Psoas muscle (tissue), 8 donors: Measurements from ENCODE around the gene USP10. TPM values are rescaled to one million over a fixed set of nuclear protein-coding genes. Genes with fewer than 3 reads are reported as not detected.

Experiments used
- ATAC-seq, 4 donors: fragments of 200-7000 bp; cut with Tn5 transposase; one replicate each; pipeline ENCODE4 v1.9.1; 2020; ENCODE audit warnings: moderate library complexity in 3 of 4, mild to moderate bottlenecking in 2 of 4
- DNase-seq, 2 donors: peaks; one replicate each; pipeline ENCODE4 v3.0.0-alpha.2; 2020
- H3K27ac ChIP-seq: fragments of 200-600 bp; one replicate; pipeline ENCODE4 v1.8.0; 2022
- H3K27me3 ChIP-seq, 3 donors: fragments of 200-600 bp in 1 of 3; one replicate each; pipeline versions ENCODE4 v1.6.1 to v1.8.0; 2013 to 2022; ENCODE audit warnings: low read length in 2 of 3, mild to moderate bottlenecking in 2 of 3, moderate library complexity in 1 of 3; ENCODE audit not compliant: insufficient read depth in 3 of 3
- H3K36me3 ChIP-seq, 2 donors: fragments of 200-600 bp in 1 of 2; one replicate each; pipeline versions ENCODE4 v1.6.1 to v1.8.0; 2013 to 2022; ENCODE audit warnings: low read depth in 1 of 2, mild to moderate bottlenecking in 1 of 2, moderate library complexity in 1 of 2; ENCODE audit not compliant: insufficient read depth in 1 of 2
- H3K4me1 ChIP-seq: fragments of 200-600 bp; one replicate; pipeline ENCODE4 v1.8.0; 2022
- H3K4me3 ChIP-seq: fragments of 200-600 bp; one replicate; pipeline ENCODE4 v1.8.0; 2022; ENCODE audit warnings: mild to moderate bottlenecking
- H3K9me3 ChIP-seq: fragments of 200-600 bp; one replicate; pipeline ENCODE4 v1.8.0; 2022
- WGBS, 3 donors: extraction: QIAGEN DNeasy Blood & Tissue Kit; methylation state at CpG; one replicate each; pipeline versions ENCODE4 v1.1.6 to v1.1.7; 2013; 5-methylcytosine and 5-hydroxymethylcytosine counted together
- intact Hi-C, 2 donors: fragments of 100-400 bp; cut with DNase I; formaldehyde crosslinking; loops; one replicate each; pipeline versions ENCODE4 v1.11.0 to v1.14.2; 2022
- polyA plus RNA-seq, 3 donors: library from polyadenylated mRNA; stranded (reverse); fragments of 200-250 nt; gene quantifications; one replicate each; pipeline ENCODE4 v1.2.3, GENCODE V29; 2013
- total RNA-seq, 4 donors: library from RNA; stranded (reverse); fragmentation: NEBNext Ultra II Directional in 2 of 4; extraction: Animal tissue kit (Norgen Biotek cat#: 25700) in 2 of 4; gene quantifications; one replicate each; pipeline versions ENCODE4 v1.2.1 to v1.2.4, GENCODE V29; 2021 to 2023
- TF ChIP-seq, protein P1 (sequence below): fragments of 200-600 bp; IDR thresholded peaks from one replicate; pipeline ENCODE4 v1.8.0; 2022; ENCODE audit warnings: antibody characterized with exemption
- donor health status: healthy with polysubstance abuse.
- donor health status: DM: no; HTN: no; CAD: no; lungs with moderate emphysema.
- donor health status: Bipolar disorder and iron deficiency.
- donor health status: healthy.
- donor health status: DM: yes; HTN: yes; CAD: no.
- donor health status: DM: no; HTN: no; CAD: no.
- donor health status: DM: no; HTN: no; CAD: no.
- donor health status: DM: yes; HTN: yes; CAD: no.

Gene USP10
- total and polyA plus RNA-seq, 7 donors: 33.9 to 93.0 (median 69.2) TPM

DNA sequence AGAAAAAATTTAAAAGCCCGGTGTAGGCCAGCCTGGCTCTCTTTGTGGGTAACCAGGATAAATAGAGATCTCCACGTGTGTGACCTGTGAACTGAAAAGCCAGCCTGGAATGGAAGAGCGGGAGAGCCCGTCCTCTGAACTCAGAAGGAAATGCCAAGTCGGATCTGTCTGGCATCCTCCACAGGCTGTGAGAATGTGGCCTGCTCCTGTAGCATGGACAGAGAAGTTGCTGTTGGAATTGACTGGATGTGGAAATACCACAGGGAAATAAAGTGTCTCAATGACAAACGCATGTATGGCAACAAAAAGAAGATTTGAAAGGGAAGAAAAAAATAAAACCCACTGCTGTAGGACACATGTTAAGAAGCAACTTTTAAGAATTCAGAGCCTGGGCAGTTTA, 44.8 kb upstream of the USP10 start:
- TF ChIP-seq, protein P1, sequence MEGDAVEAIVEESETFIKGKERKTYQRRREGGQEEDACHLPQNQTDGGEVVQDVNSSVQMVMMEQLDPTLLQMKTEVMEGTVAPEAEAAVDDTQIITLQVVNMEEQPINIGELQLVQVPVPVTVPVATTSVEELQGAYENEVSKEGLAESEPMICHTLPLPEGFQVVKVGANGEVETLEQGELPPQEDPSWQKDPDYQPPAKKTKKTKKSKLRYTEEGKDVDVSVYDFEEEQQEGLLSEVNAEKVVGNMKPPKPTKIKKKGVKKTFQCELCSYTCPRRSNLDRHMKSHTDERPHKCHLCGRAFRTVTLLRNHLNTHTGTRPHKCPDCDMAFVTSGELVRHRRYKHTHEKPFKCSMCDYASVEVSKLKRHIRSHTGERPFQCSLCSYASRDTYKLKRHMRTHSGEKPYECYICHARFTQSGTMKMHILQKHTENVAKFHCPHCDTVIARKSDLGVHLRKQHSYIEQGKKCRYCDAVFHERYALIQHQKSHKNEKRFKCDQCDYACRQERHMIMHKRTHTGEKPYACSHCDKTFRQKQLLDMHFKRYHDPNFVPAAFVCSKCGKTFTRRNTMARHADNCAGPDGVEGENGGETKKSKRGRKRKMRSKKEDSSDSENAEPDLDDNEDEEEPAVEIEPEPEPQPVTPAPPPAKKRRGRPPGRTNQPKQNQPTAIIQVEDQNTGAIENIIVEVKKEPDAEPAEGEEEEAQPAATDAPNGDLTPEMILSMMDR: no peak
- 45 to 63% (median 57%) methylated on average over 6 of the region's 6 CpGs for WGBS, 3 donors
- ATAC-seq: no peak

DNA sequence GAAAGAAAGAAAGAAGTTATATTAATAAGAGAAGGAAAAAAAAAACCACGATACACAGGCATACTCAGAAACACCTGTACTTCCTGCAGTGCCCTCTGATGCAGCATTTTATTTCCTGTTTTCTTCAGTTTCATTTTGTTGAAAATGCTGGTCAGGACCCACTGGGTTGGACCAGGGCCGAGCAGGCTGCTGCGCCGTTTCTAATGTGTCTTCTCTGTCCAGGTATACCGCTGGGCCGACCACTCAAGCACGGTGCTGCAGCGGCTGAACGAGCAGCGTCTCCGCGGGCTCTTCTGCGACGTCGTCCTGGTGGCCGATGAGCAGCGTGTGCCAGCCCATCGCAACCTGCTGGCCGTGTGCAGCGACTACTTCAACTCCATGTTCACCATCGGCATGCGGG, 43.2 kb upstream of the USP10 start:
- TF ChIP-seq, protein P1: no peak
- 92 to 97% (median 93%) methylated on average over 22 of the region's 22 CpGs for WGBS, 3 donors
- Histone ChIP-seq H3K27ac (no peak overlapping the region), H3K4me3 (no peak overlapping the region), H3K27me3 (no peaks in the 10 kb centered on the region), H3K4me1 (no peaks in the 10 kb centered on the region), H3K36me3 (peaks cover 4 to 81% of the 10 kb centered on the region in 2 donors), H3K9me3 (no peaks in the 10 kb centered on the region)
- intact Hi-C loops: no loop called here
- DNase-seq (no peak), ATAC-seq (no peak)

More for the DNA sequence above, 44.8 kb upstream of the USP10 start:
- no peaks in the 10 kb centered on the region for H3K27me3 ChIP-seq
- DNase-seq: no peak
- H3K9me3 ChIP-seq: no peaks in the 10 kb centered on the region
- H3K27ac ChIP-seq: no peak overlapping the region
- H3K4me1 ChIP-seq: no peaks in the 10 kb centered on the region
- intact Hi-C loops: no loop called here
- no peak overlapping the region for H3K4me3 ChIP-seq
- H3K36me3 ChIP-seq: peaks cover 4 to 76% of the 10 kb centered on the region in 2 donors

DNA sequence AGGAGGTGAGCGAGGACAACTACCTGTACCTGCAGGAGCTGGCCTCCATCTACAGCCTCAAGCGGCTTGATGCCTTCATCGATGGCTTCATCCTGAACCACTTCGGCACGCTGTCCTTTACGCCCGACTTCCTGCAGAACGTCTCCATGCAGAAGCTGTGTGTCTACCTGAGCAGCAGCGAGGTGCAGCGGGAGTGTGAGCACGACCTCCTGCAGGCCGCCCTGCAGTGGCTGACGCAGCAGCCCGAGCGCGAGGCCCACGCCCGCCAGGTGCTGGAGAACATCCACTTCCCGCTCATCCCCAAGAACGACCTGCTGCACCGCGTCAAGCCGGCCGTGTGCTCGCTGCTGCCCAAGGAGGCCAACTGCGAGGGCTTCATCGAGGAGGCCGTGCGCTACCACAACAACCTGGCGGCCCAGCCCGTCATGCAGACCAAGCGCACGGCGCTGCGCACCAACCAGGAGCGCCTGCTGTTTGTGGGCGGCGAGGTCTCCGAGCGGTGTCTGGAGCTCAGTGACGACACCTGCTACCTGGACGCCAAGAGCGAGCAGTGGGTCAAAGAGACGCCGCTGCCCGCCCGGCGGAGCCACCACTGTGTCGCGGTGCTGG, 42.5 kb upstream of the USP10 start:
- H3K4me3 ChIP-seq: no peak overlapping the region
- peaks cover 4 to 81% of the 10 kb centered on the region in 2 donors for H3K36me3 ChIP-seq
- WGBS, 3 donors: 97 to 98% (median 97%) methylated on average over 50 of the region's 50 CpGs
- H3K9me3 ChIP-seq: no peaks in the 10 kb centered on the region
- TF ChIP-seq, protein P1: no peak
- intact Hi-C loops: no loop called here
- H3K4me1 ChIP-seq: no peaks in the 10 kb centered on the region
- H3K27ac ChIP-seq: no peak overlapping the region
- no peak for DNase-seq
- no peak for ATAC-seq
- no peaks in the 10 kb centered on the region for H3K27me3 ChIP-seq

DNA sequence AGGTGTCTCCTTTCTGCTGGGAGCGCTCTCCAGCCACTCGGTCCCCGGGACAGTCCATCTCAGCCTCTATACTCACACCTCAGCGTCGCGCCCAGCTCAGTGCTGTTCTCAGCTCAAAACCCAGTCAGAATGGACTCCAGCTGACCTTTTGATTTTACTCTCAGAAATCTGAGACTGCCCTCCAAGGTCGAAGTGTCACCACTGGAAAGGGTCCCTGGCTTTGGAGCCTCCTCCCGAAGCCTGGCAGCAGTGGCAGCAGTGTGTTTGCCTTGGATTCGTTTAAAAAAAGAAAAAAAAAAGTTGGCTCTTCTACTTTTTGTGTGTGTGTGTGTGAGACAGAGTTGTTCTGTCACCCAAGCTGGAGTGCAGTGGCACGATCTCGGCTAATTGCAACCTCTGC, 41.1 kb upstream of the USP10 start:
- Histone ChIP-seq H3K4me3 (no peak overlapping the region), H3K36me3 (peaks cover 6 to 82% of the 10 kb centered on the region in 2 donors), H3K27me3 (no peaks in the 10 kb centered on the region), H3K9me3 (no peaks in the 10 kb centered on the region), H3K4me1 (no peaks in the 10 kb centered on the region), H3K27ac (no peak overlapping the region)
- intact Hi-C loops: no loop called here
- TF ChIP-seq, protein P1: no peak
- WGBS, 3 donors: 46 to 59% (median 49%) methylated on average over 11 of the region's 11 CpGs
- ATAC-seq (no peak), DNase-seq (no peak)
